Calu3 (cell line): ENCODE measurements around the gene PTPRG. TPM values are rescaled to one million over a fixed set of nuclear protein-coding genes. Genes with fewer than 3 reads are reported as not detected.

ENCODE experiments used
- BruUV-seq: library from RNA; stranded (reverse); fragments of 400-500 nt; replicated peaks from 2 replicates; lab custom pipeline; 2021; lab: Mats Ljungman, UMichigan
- CTCF ChIA-PET: fragments of 300-600 bp; sonication (Branson Sonifier 250); formaldehyde crosslinking; loops from one replicate; lab custom pipeline; 2022; ENCODE audit warnings: antibody characterized with exemption; lab: Charles Lee
- DNase-seq: peaks from one replicate; pipeline ENCODE4 v3.0.0; 2022
- H3K27ac Mint-ChIP-seq: one replicate; pipeline ENCODE4 v1.8.0; 2022; ENCODE audit warnings: mixed read lengths; ENCODE audit not compliant: unreplicated experiment
- H3K27me3 Mint-ChIP-seq: one replicate; pipeline ENCODE4 v1.8.0; 2022; ENCODE audit warnings: mixed read lengths; ENCODE audit not compliant: unreplicated experiment
- H3K36me3 Mint-ChIP-seq: one replicate; pipeline ENCODE4 v1.8.0; 2022; ENCODE audit warnings: mild to moderate bottlenecking, moderate library complexity, mixed read lengths; ENCODE audit not compliant: insufficient read depth, unreplicated experiment
- H3K4me1 Mint-ChIP-seq: one replicate; pipeline ENCODE4 v1.8.0; 2022; ENCODE audit warnings: mild to moderate bottlenecking, low read depth, mixed read lengths; ENCODE audit not compliant: unreplicated experiment
- H3K4me3 Mint-ChIP-seq: one replicate; pipeline ENCODE4 v1.8.0; 2022; ENCODE audit warnings: mild to moderate bottlenecking, low read depth, moderate library complexity, mixed read lengths; ENCODE audit not compliant: unreplicated experiment
- H3K9me3 Mint-ChIP-seq: one replicate; pipeline ENCODE4 v1.8.0; 2022; ENCODE audit warnings: low read depth, mixed read lengths; ENCODE audit not compliant: unreplicated experiment
- intact Hi-C: fragments of 100-400 bp; cut with micrococcal nuclease; formaldehyde crosslinking; loops from one replicate; pipeline ENCODE4 v1.10.0; 2022; ENCODE audit not compliant: unreplicated experiment
- total RNA-seq: library from RNA; stranded (reverse); gene quantifications from 2 replicates; pipeline ENCODE4 v1.2.3, GENCODE V29; 2022
- TF ChIP-seq, protein P1 (sequence below): fragments of 200-600 bp; IDR thresholded peaks from one replicate; pipeline ENCODE4 v1.8.0; 2022; ENCODE audit warnings: antibody characterized with exemption; ENCODE audit not compliant: unreplicated experiment

The PTPRG gene
- total RNA-seq, 1 experiment from 2014 or later = 0.35 TPM

- no TSS peak for BruUV-seq
- H3K4me3 Mint-ChIP-seq = no peak overlapping the region
- no peaks in the 10 kb centered on the region for H3K36me3 Mint-ChIP-seq
- no peak for DNase-seq
- no peaks in the 10 kb centered on the region for H3K27me3 Mint-ChIP-seq
- H3K9me3 Mint-ChIP-seq = no peaks in the 10 kb centered on the region
- no peak overlapping the region for H3K27ac Mint-ChIP-seq
- TF ChIP-seq, protein P1, sequence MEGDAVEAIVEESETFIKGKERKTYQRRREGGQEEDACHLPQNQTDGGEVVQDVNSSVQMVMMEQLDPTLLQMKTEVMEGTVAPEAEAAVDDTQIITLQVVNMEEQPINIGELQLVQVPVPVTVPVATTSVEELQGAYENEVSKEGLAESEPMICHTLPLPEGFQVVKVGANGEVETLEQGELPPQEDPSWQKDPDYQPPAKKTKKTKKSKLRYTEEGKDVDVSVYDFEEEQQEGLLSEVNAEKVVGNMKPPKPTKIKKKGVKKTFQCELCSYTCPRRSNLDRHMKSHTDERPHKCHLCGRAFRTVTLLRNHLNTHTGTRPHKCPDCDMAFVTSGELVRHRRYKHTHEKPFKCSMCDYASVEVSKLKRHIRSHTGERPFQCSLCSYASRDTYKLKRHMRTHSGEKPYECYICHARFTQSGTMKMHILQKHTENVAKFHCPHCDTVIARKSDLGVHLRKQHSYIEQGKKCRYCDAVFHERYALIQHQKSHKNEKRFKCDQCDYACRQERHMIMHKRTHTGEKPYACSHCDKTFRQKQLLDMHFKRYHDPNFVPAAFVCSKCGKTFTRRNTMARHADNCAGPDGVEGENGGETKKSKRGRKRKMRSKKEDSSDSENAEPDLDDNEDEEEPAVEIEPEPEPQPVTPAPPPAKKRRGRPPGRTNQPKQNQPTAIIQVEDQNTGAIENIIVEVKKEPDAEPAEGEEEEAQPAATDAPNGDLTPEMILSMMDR = no peak
- H3K4me1 Mint-ChIP-seq = no peaks in the 10 kb centered on the region
- CTCF ChIA-PET = no interaction called here
- intact Hi-C loops = no loop called here
Measured at GRCh38 chr3:61669203-61669602, 107.8 kb downstream of the PTPRG start.

GRCh38 chr3:61669668-61670299 lies 108.4 kb downstream of the PTPRG start:
- CTCF ChIA-PET = no interaction called here
- H3K9me3 Mint-ChIP-seq = no peaks in the 10 kb centered on the region
- H3K36me3 Mint-ChIP-seq = no peaks in the 10 kb centered on the region
- TF ChIP-seq, protein P1 = no peak
- H3K4me3 Mint-ChIP-seq = no peak overlapping the region
- H3K4me1 Mint-ChIP-seq = no peaks in the 10 kb centered on the region
- no peaks in the 10 kb centered on the region for H3K27me3 Mint-ChIP-seq
- H3K27ac Mint-ChIP-seq = no peak overlapping the region
- intact Hi-C loops = no loop called here
- DNase-seq = no peak
- no TSS peak for BruUV-seq

DNA sequence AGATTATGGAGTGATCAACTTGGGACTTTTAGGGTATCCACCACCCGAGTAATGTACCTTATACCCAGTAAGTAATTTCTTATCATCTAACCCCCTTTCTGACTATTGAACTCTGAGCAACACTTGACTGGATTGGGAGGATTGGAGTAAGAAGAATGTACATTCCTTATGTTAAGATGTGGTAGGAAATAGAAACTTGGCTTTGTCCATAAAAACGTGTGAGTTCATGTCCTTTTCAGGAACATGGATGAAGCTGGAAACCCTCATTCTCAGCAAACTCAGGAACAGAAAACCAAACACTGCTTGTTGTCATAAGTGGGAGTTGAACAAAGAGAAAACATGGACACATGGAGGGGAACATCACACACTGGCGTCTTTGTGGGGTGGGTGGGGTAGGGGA lies 112.3 kb downstream of the PTPRG start:
- no peak for DNase-seq
- Mint-ChIP-seq H3K36me3 (no peaks in the 10 kb centered on the region), H3K4me3 (no peak overlapping the region), H3K27me3 (no peaks in the 10 kb centered on the region), H3K27ac (no peak overlapping the region), H3K4me1 (no peaks in the 10 kb centered on the region), H3K9me3 (peaks cover 8% of the 10 kb centered on the region)
- CTCF ChIA-PET = interaction anchor here (0.8 kb wide), 1 partner anchor 1113 kb away, joined by 6 read pairs; no protein-coding TSS in a partner anchor
- intact Hi-C loops = no loop called here
- TF ChIP-seq, protein P1 = no peak
- BruUV-seq = no TSS peak

- CTCF ChIA-PET = interaction anchor here (0.8 kb wide), 1 partner anchor 1112 kb away, joined by 6 read pairs; no protein-coding TSS in a partner anchor
- Mint-ChIP-seq H3K9me3 (peaks cover 8% of the 10 kb centered on the region), H3K27ac (no peak overlapping the region), H3K4me3 (no peak overlapping the region), H3K36me3 (no peaks in the 10 kb centered on the region), H3K27me3 (no peaks in the 10 kb centered on the region), H3K4me1 (no peaks in the 10 kb centered on the region)
- TF ChIP-seq, protein P1 = no peak
- intact Hi-C loops = no loop called here
- no peak for DNase-seq
- no TSS peak for BruUV-seq
Measured at GRCh38 chr3:61674596-61674995, 113.2 kb downstream of the PTPRG start.
